ENCODE data around the gene SPPL2C.

The SPPL2C gene

DNA sequence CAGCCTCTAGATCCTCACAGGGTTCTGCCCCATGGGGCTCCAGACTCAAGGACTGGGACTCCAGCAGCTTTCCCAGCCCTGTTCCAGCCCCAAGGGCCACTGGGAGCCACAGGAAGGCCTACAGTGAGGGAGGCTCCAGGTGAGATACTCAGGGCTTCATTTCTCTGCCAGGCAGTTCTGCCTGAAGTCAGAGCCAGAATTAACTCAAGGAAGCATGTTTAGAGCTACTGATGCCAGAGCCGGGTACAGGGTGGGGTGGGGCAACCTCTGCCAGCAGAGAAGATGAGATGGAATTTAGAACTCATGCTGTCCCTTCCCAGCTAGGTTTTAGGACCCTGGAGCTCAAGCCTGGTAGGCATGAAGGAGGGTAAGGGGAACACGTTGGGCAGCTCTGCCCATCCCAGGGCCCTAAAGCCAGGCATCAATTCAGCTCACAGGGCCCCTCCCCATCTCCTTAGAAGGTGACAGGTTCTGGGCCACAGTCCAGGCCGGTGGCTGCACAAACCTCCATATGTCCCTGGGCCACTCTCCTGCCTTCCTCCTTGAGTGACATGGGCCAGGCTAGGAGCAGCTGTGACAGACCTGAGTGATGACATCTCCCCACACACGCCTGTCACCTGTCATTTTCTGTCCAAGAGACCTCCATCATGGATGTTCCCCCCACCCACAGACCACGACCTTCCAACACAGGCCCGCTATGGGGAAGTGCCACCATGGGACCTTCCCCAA, 24.5 kb upstream of the SPPL2C start:
- Histone ChIP-seq H3K36me3 (ENCODE audit: insufficient read depth, low read length) (no peaks in the 10 kb centered on the region), H3K4me1 (ENCODE audit: insufficient read depth, low read length) (peaks cover 7% of the 10 kb centered on the region; the same call in 1 of the 2 replicates), H3K9me3 (ENCODE audit: control insufficient read depth, insufficient read depth, low read length) (no peaks in the 10 kb centered on the region), H3K9ac (ENCODE audit: low read depth, low read length) (no peak overlapping the region)

DNA sequence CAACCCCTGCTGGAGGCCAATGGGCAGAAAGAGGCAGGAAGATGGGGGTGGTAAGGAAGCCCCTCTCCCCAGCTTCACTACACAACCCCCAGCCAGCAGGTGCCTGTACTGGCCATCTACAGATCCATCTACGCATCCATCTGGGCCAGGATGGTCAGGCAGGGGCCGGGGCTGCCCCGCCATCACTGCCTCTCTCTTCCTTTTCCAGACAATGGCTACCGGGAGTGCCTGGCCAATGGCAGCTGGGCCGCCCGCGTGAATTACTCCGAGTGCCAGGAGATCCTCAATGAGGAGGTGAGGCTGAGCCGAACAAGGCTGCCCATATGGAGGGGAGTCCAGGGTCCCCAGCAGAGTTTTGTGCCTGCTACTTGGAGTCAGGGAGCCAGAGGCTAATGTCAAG, 23.5 kb upstream of the SPPL2C start:
- Histone ChIP-seq H3K36me3 (ENCODE audit: insufficient read depth, low read length) (no peaks in the 10 kb centered on the region), H3K9me3 (ENCODE audit: control insufficient read depth, insufficient read depth, low read length) (no peaks in the 10 kb centered on the region), H3K4me1 (ENCODE audit: insufficient read depth, low read length) (peaks cover 7% of the 10 kb centered on the region; the same call in 1 of the 2 replicates), H3K9ac (ENCODE audit: low read depth, low read length) (no peak overlapping the region)

DNA sequence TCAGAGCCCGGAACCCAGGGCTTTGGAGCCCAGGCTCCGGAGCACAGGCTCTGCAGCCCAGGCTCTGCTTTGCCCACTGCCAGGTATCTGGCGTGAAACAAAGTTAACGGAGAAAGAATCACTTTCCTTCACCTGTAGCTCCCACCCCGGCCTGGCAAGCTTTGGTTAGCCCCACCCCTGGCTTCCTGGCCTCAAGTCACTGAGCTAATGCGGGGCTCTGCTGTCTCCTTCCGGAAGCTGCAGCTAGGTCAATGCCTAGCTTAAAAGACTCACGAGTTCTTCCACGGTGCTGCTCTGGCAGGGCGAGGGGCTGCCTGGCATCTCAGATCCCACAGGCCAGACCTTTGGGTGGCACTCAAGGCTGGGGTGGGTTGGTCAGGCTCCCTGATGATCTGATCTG, 21.1 kb upstream of the SPPL2C start:
- Histone ChIP-seq H3K9me3 (ENCODE audit: control insufficient read depth, insufficient read depth, low read length) (no peaks in the 10 kb centered on the region), H3K9ac (ENCODE audit: low read depth, low read length) (no peak overlapping the region), H3K36me3 (ENCODE audit: insufficient read depth, low read length) (no peaks in the 10 kb centered on the region), H3K4me1 (ENCODE audit: insufficient read depth, low read length) (peaks cover 7% of the 10 kb centered on the region; the same call in 1 of the 2 replicates)

DNA sequence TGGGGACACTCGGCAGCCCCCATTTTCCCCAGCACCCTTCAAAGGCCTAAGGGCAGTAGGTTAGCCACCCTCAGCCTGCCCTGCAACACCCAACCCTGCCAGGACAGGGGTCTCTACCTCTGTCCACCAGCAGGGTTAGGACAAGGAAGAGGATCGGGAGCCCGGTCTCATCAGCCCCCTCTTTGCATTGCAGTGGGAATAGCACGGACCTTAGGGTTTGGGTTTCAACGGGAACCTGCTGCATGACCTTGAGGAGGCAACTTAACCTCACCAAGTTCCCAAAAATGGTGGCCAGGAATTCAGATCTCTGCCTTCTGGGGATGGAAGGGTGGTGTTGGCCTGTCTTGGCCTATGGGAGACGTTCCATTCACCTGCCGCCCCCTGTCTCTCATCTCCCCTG, 20.2 kb upstream of the SPPL2C start:
- Histone ChIP-seq H3K9me3 (ENCODE audit: control insufficient read depth, insufficient read depth, low read length) (no peaks in the 10 kb centered on the region), H3K9ac (ENCODE audit: low read depth, low read length) (no peak overlapping the region), H3K36me3 (ENCODE audit: insufficient read depth, low read length) (no peaks in the 10 kb centered on the region)

DNA sequence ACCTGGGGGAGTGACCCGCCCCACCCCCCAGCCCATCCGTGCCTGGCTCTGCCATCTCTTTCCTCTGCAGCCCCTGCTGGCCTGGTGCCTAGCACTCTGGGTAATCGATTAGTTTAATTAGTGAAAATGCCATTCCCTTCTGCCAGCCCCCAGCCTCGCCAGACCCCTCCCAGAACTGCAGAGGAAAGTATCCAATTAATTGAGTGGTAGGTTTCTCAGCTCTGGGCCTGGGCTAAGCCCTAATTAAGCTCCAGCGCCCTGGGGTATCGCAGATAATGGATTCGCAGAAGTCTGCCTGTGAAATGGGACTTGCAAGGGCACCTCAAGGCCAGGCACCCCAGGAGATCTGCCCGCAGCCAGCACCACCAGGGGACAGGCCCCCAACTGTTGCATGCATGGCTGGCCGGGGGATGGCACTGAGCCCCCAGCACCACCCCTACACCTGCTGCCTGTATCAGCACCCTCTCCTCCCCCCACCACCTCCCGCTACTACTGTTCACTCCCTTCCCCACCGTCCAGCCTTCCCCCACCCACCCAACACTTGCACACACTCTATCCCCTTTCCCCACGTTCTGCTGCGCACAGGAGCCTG, 19.7 kb upstream of the SPPL2C start:
- Histone ChIP-seq H3K36me3 (ENCODE audit: insufficient read depth, low read length) (no peaks in the 10 kb centered on the region), H3K9me3 (ENCODE audit: control insufficient read depth, insufficient read depth, low read length) (no peaks in the 10 kb centered on the region), H3K9ac (ENCODE audit: low read depth, low read length) (no peak overlapping the region), H3K4me1 (ENCODE audit: insufficient read depth, low read length) (peaks cover 7% of the 10 kb centered on the region; the same call in 1 of the 2 replicates)

More for the DNA sequence above, 20.2 kb upstream of the SPPL2C start:
- H3K4me1 ChIP-seq (ENCODE audit: insufficient read depth, low read length): peaks cover 7% of the 10 kb centered on the region; the same call in 1 of the 2 replicates

DNA sequence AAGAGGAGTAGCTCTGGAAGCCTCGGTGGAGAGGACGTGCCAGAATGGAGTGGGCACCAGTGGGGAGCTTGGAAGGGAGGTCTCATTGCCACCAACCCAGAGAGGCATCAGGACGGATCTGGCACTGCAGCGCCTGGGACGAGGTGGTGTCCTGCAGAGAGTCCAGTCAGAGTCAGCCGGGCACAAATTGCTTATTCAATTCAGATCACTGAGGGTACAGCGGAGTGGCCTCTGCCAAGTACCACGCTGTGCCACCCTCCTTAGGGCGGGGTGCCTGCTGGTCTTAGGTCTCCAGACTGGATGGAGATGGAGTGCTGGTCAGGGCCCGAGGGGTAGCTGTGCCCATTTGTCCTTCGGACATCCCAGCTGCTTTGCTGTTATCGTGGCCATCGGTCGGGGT, 18.9 kb upstream of the SPPL2C start:
- Histone ChIP-seq H3K9me3 (ENCODE audit: control insufficient read depth, insufficient read depth, low read length) (no peaks in the 10 kb centered on the region), H3K36me3 (ENCODE audit: insufficient read depth, low read length) (no peaks in the 10 kb centered on the region), H3K4me1 (ENCODE audit: insufficient read depth, low read length) (peaks cover 7% of the 10 kb centered on the region; the same call in 1 of the 2 replicates), H3K9ac (ENCODE audit: low read depth, low read length) (no peak overlapping the region)

DNA sequence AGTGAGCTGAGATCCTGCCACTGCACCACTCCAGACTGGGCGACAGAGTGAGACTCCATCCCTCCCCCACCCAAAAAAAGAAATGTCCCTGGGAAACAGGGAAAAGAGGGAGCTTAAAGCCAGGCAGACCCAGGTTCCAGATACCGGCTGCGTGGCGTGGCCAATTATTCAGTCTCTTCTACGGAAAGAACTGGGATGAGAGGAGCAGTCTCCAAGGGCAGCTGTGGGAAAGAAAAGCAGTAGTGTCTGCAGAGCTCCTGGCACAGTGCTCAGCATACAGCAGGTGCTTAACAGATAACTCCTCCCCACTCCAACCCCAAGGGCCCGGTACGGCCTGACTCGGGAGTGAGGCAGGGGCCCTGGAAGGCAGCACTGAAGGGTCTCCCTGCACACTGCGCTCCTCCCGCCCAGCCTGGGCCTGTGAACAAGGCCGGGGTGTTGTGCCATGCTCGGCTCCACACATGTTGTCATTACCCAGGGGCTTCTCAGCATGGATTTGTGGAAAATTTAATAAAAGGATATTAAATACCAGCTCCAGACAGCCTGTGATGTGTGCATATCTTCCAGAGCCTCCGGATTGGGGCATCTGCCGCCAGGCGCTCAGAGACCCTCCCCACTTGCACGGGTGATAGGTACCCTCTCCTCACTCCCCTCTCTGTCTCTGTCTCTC, 17.6 kb upstream of the SPPL2C start:
- no peaks in the 10 kb centered on the region for H3K9me3 ChIP-seq (ENCODE audit: control insufficient read depth, insufficient read depth, low read length)

DNA sequence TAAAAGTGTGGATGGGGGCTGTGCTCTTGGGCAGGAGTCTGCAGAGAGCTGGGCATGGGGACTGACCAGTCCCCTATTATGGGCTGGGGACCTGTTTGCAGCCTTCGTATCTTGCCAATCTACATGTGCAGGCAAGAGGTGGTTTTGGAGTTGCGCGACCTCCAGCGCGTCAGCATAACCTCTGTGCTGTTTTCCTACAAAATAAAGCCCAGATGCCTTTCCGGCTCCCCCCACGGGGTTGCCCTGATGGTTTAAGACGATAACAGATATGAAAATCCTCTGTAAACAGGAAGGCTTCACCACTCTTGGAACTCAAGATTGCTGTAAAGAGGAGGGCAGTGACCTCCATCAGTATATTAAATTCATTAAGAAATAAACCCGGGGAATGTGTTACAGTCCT, 16.5 kb upstream of the SPPL2C start:
- Histone ChIP-seq H3K9ac (ENCODE audit: low read depth, low read length) (no peak overlapping the region), H3K4me1 (ENCODE audit: insufficient read depth, low read length) (peaks cover 7% of the 10 kb centered on the region; the same call in 1 of the 2 replicates), H3K36me3 (ENCODE audit: insufficient read depth, low read length) (no peaks in the 10 kb centered on the region), H3K9me3 (ENCODE audit: control insufficient read depth, insufficient read depth, low read length) (no peaks in the 10 kb centered on the region)

More for the DNA sequence above, 17.6 kb upstream of the SPPL2C start:
- no peaks in the 10 kb centered on the region for H3K36me3 ChIP-seq (ENCODE audit: insufficient read depth, low read length)
- no peak overlapping the region for H3K9ac ChIP-seq (ENCODE audit: low read depth, low read length)
- peaks cover 7% of the 10 kb centered on the region; the same call in 1 of the 2 replicates for H3K4me1 ChIP-seq (ENCODE audit: insufficient read depth, low read length)

DNA sequence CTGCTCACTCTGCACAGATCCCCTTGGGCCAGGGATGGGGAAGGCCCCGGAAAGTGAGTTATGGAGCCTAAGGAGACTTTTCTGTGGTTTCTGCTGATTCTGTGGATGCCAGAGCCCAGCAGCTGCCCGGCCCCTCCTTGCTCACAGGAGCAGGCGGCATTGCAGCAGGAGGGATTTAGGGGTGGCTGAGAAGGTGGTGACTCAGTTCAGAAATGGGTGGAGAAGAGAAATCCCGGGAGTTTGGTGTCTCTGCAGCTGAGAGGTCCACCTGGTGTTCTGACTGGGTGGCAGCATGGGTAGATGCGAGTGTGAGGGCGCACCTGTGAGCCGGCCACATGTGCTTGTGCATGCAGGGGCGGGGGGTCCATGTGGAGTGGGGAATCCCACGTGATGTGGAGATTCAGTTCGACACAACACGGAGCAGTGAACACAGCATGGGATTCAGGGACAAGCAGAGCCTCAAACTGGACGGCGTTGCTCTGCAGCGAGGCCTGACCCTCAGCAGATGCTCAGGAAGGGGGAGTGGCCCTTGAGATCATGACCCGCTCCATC, 16.0 kb upstream of the SPPL2C start:
- Histone ChIP-seq H3K9ac (ENCODE audit: low read depth, low read length) (no peak overlapping the region), H3K36me3 (ENCODE audit: insufficient read depth, low read length) (no peaks in the 10 kb centered on the region), H3K9me3 (ENCODE audit: control insufficient read depth, insufficient read depth, low read length) (no peaks in the 10 kb centered on the region), H3K4me1 (ENCODE audit: insufficient read depth, low read length) (peaks cover 3% of the 10 kb centered on the region; the same call in 1 of the 2 replicates)

DNA sequence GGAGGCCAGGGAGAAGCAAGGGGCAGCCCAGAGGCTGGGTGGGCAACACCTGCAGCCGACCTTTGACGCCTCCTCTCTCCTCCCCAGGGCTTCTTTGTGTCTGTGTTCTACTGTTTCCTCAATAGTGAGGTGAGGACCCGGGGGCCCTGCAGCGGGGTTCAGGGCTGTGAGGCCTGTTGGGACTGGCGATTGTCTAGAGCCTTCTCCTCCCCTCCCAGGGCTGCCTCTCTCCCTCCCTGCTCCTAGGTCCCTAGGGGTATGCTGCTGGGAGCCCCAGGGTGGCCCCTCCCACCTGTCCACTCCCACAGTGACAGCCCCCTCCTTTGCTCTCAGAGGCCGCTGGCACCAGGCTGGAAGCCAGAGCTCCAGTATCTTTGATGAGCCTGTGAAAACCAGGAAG, 10.8 kb upstream of the SPPL2C start:
- H3K36me3 ChIP-seq (ENCODE audit: insufficient read depth, low read length): no peaks in the 10 kb centered on the region
- H3K4me1 ChIP-seq (ENCODE audit: insufficient read depth, low read length): no peaks in the 10 kb centered on the region
- no peak overlapping the region for H3K9ac ChIP-seq (ENCODE audit: low read depth, low read length)
- H3K9me3 ChIP-seq (ENCODE audit: control insufficient read depth, insufficient read depth, low read length): no peaks in the 10 kb centered on the region

DNA sequence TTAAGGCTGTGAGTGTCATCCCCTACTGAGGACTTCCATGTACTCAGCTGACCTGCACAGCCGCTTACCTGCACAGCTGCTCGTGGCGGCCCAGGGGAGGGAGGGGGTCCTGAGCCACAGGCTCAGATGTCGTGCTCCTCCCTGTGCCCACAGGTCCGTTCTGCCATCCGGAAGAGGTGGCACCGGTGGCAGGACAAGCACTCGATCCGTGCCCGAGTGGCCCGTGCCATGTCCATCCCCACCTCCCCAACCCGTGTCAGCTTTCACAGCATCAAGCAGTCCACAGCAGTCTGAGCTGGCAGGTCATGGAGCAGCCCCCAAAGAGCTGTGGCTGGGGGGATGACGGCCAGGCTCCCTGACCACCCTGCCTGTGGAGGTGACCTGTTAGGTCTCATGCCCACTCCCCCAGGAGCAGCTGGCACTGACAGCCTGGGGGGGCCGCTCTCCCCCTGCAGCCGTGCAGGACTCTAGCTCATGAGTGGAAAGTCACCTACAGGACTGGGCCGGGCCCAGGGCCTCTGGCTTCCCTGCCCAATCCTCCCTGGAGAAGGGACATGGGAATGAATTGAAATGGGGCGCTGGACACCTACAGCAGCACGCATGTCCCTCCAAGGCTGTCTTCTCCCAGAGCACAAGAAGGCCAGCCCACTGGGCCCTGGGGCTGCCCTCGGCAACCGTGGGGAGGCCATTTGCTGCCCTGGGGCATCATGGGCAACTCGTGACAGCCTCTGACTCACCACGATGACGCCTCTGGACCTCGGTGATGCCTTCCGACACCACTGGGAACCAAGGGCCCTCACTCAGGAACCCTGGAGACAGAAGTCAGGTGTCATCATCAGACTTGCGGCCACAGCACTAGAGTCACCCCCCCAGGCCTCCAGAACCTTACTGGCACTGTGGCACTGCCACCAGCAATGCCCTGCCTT, 9.9 kb upstream of the SPPL2C start:
- Histone ChIP-seq H3K4me1 (ENCODE audit: insufficient read depth, low read length) (no peaks in the 10 kb centered on the region), H3K36me3 (ENCODE audit: insufficient read depth, low read length) (no peaks in the 10 kb centered on the region), H3K9ac (ENCODE audit: low read depth, low read length) (no peak overlapping the region), H3K9me3 (ENCODE audit: control insufficient read depth, insufficient read depth, low read length) (no peaks in the 10 kb centered on the region)

DNA sequence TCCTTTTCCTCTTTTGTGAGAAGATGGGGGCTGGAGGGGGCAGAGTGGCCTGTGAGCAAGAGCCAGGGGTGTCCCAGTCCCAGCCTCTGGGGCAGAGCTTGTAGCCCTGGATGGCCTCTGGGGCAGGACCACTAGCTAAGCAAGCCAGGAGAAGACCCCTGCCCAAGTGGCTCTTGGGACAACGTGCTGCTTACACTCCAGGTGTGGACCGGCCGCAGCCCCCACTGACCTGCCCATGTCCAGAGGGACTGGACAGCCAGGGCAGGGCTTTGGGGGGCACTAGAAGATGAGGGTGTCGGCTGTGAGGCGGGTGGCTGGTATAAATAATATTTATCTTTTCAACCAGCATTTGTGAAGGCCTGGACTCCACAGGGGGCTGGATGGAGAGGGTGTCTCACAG, 9.2 kb upstream of the SPPL2C start:
- Histone ChIP-seq H3K9me3 (ENCODE audit: control insufficient read depth, insufficient read depth, low read length) (no peaks in the 10 kb centered on the region), H3K9ac (ENCODE audit: low read depth, low read length) (no peak overlapping the region), H3K4me1 (ENCODE audit: insufficient read depth, low read length) (no peaks in the 10 kb centered on the region), H3K36me3 (ENCODE audit: insufficient read depth, low read length) (no peaks in the 10 kb centered on the region)

DNA sequence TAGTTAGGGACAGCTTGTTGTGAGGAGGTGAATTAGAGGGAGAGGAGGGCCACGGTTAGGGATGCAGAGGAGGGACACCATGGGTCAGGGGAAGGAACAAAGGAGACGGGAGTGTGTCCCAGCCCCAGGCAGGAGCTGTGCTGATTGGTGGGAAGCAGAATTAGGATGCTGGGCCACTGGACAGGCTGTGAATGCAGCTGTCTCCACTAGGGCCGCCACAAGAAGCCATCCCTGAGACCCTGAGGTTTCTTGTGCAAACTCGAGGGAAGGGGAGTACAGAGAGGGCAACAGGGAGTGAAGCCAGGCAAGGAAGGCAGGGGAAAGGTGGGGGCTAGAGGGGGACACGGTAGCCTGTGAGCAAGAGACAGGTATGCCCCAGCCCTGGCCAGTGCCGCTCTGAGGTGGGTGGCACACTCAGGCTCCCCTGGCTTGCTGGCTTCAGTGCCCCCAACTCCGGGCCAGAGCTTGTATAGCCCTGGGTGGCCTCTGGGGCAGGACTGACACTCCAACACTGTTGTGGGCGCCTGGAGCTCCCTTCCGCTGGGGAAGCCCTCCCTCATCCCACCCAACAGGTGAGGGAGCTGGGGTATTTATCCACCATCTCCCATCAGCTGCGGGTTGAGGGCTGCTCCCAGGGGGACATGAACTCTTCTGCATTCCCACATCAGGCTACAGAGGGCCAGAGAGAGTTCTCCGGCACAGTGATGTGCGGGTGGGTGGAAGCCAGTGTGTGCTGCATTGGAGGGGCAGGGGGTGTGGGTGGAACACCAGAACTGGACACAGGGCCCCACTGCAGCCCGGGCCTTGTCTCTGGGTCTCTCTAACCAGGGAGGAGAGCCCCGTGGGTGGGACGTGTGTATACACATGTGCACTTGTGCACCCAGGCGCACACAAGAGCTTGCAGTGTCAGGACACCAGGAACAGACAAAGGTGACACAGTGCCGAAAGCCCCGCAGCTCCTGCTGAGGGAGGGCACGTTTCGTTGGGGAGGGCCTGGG, 8.3 kb upstream of the SPPL2C start:
- Histone ChIP-seq H3K9me3 (ENCODE audit: control insufficient read depth, insufficient read depth, low read length) (no peaks in the 10 kb centered on the region), H3K4me1 (ENCODE audit: insufficient read depth, low read length) (no peaks in the 10 kb centered on the region), H3K9ac (ENCODE audit: low read depth, low read length) (no peak overlapping the region), H3K36me3 (ENCODE audit: insufficient read depth, low read length) (no peaks in the 10 kb centered on the region)

Data from ES-I3 (cell line).